Measurements from ENCODE around the gene OGFOD2. TPM values are rescaled to one million over a fixed set of nuclear protein-coding genes. Genes with fewer than 3 reads are reported as not detected.

OGFOD2 gene
- total RNA-seq, 4 donors from 2014 or later, result 7.2 to 19.8 (median 13.4) TPM

GRCh38 chr12:122994140-122994675 is 19.2 kb downstream of the OGFOD2 start:
- H3K27ac ChIP-seq, result no peak overlapping the region
- 92 to 94% methylated on average over 10 of the region's 10 CpGs for WGBS, 2 donors
- H3K27me3 ChIP-seq, result no peaks in the 10 kb centered on the region
- DNase-seq (ENCODE audit: low spot score in 2 of 2), result no peak
- peaks cover 0 to 83% (median 0%) of the 10 kb centered on the region in 3 donors for H3K36me3 ChIP-seq
- H3K4me1 ChIP-seq, result peaks cover 0 to 27% (median 0%) of the 10 kb centered on the region in 4 donors
- H3K4me3 ChIP-seq, result no peak overlapping the region
- TF ChIP-seq EP300 (IDR thresholded peaks at IDR 0.05), result no peak
- TF ChIP-seq, protein P1, sequence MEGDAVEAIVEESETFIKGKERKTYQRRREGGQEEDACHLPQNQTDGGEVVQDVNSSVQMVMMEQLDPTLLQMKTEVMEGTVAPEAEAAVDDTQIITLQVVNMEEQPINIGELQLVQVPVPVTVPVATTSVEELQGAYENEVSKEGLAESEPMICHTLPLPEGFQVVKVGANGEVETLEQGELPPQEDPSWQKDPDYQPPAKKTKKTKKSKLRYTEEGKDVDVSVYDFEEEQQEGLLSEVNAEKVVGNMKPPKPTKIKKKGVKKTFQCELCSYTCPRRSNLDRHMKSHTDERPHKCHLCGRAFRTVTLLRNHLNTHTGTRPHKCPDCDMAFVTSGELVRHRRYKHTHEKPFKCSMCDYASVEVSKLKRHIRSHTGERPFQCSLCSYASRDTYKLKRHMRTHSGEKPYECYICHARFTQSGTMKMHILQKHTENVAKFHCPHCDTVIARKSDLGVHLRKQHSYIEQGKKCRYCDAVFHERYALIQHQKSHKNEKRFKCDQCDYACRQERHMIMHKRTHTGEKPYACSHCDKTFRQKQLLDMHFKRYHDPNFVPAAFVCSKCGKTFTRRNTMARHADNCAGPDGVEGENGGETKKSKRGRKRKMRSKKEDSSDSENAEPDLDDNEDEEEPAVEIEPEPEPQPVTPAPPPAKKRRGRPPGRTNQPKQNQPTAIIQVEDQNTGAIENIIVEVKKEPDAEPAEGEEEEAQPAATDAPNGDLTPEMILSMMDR (IDR thresholded peaks at IDR 0.05), result no peak
- TF ChIP-seq POLR2A (IDR thresholded peaks at IDR 0.05), result no peak
- H3K9me3 ChIP-seq, result no peaks in the 10 kb centered on the region

- no peak for DNase-seq (ENCODE audit: low spot score in 2 of 2)
- H3K27ac ChIP-seq, result no peak overlapping the region
- TF ChIP-seq, protein P1 (IDR thresholded peaks at IDR 0.05), result no peak
- no peak for TF ChIP-seq POLR2A (IDR thresholded peaks at IDR 0.05)
- TF ChIP-seq EP300 (IDR thresholded peaks at IDR 0.05), result no peak
- no peaks in the 10 kb centered on the region for H3K27me3 ChIP-seq
- H3K9me3 ChIP-seq, result no peaks in the 10 kb centered on the region
- no peak overlapping the region for H3K4me3 ChIP-seq
- H3K4me1 ChIP-seq, result peaks cover 0 to 27% (median 0%) of the 10 kb centered on the region in 4 donors
- WGBS, 2 donors, result 89 to 96% methylated on average over 12 to 13 of the region's 13 CpGs
- peaks cover 0 to 83% (median 0%) of the 10 kb centered on the region in 3 donors for H3K36me3 ChIP-seq
Measured at GRCh38 chr12:122994781-122995502, 19.9 kb downstream of the OGFOD2 start.

DNA sequence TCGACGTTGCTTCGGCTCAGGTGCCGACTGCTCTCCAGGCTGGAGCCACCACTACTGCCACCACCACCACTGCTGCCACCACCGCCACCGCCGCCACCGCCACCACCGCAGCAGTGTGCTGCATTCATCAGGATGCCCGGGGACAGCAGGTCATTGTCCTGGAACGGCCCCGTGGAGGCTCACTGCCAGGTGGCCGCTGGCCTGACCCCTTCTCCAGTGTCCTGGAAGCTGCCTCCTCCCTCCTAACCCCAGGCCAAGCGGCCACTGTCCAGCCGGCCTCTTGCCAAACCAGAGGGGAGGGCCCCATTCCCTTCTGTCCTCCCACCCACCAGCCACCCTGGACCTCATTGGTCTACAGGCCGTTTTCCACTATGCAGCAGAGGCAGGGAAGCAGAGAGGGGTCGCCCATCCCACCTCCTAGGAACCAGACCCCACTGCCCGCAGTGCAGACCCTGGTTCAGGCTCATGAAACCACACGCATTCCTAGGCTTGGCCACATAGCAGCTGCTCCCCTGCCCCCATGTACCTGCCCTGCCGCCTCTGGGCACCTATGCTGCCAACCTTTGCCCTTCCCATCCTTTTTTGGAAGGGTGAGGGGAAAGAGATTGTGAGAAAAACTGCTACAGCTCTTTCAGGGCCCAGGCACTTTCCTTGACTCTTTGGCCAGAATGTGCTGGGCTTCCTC is 20.6 kb downstream of the OGFOD2 start:
- TF ChIP-seq EP300 (IDR thresholded peaks at IDR 0.05) (no peak), POLR2A (IDR thresholded peaks at IDR 0.05) (no peak)
- TF ChIP-seq, protein P1 (IDR thresholded peaks at IDR 0.05), result no peak
- H3K4me1 ChIP-seq, result peaks cover 0 to 27% (median 0%) of the 10 kb centered on the region in 4 donors
- H3K36me3 ChIP-seq, result peaks cover 0 to 83% (median 0%) of the 10 kb centered on the region in 3 donors
- H3K27ac ChIP-seq, result no peak overlapping the region
- no peaks in the 10 kb centered on the region for H3K27me3 ChIP-seq
- H3K9me3 ChIP-seq, result no peaks in the 10 kb centered on the region
- no peak overlapping the region for H3K4me3 ChIP-seq
- WGBS, 2 donors, result 62 to 69% methylated on average over 15 to 20 of the region's 20 CpGs
- no peak for DNase-seq (ENCODE audit: low spot score in 2 of 2)

DNA sequence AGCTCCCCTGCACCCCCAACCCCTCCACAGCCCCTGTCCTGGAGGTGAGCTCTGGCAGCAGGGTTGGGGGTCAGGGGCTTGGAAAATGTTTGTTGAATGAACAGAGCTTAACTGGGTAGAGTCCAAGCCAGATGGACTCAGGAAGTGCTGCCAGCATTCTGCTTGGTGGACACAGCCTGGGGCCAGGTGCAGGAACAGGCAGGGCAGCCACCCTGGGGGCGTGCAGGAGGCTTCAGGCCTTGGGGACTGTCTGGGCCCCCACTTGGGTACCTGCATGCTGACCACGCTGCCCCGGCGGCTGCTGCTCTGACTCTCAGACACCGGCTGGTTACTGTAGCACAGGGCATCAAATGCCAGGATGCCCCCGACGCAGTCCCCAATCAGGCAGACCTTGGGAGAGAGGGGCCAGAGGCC is 21.2 kb downstream of the OGFOD2 start:
- TF ChIP-seq EP300 (IDR thresholded peaks at IDR 0.05) (no peak), POLR2A (IDR thresholded peaks at IDR 0.05) (no peak)
- TF ChIP-seq, protein P1 (IDR thresholded peaks at IDR 0.05), result no peak
- DNase-seq (ENCODE audit: low spot score in 2 of 2), result no peak
- H3K27me3 ChIP-seq, result no peaks in the 10 kb centered on the region
- no peaks in the 10 kb centered on the region for H3K9me3 ChIP-seq
- peaks cover 0 to 27% (median 0%) of the 10 kb centered on the region in 4 donors for H3K4me1 ChIP-seq
- 81 to 87% methylated on average over 3 to 7 of the region's 7 CpGs for WGBS, 2 donors
- no peak overlapping the region for H3K4me3 ChIP-seq
- no peak overlapping the region for H3K27ac ChIP-seq
- peaks cover 0 to 83% (median 0%) of the 10 kb centered on the region in 3 donors for H3K36me3 ChIP-seq
